Inflammatory macrophage treated with lipopolysaccharide for 4 hours (primary cell): ENCODE results near the gene KDM4F.

Source experiments
- DNase-seq: peaks from one replicate; pipeline ENCODE4 v3.0.0-alpha.2; 2020

Gene KDM4F

GRCh38 chr11:95092549-95093324 is 43.5 kb downstream of the KDM4F start:
- DNase-seq: peak; percentile 61

GRCh38 chr11:95093548-95093947 is 44.3 kb downstream of the KDM4F start:
- DNase-seq: no peak

- peak; percentile 92 for DNase-seq
These were observed 46.8 kb downstream of the KDM4F start for GRCh38 chr11:95095858-95096587.

- no peak for DNase-seq
These were observed 48.0 kb downstream of the KDM4F start for GRCh38 chr11:95097209-95097608.

- DNase-seq: no peak
These were observed 49.6 kb downstream of the KDM4F start for GRCh38 chr11:95098826-95099225.

- DNase-seq: no peak
These were observed 51.0 kb downstream of the KDM4F start for GRCh38 chr11:95100191-95100648.
